ENCODE results near the gene PPP3CA. TPM values are rescaled to one million over a fixed set of nuclear protein-coding genes. Genes with fewer than 3 reads are reported as not detected.

PPP3CA gene
- total and polyA plus RNA-seq, 9 donors, result 19.4 to 47.9 (median 37.9) TPM

GRCh38 chr4:101339332-101339731 lies 8.0 kb downstream of the PPP3CA start:
- intact Hi-C loops (cut with DNase I), result no loop called here
- H3K9me3 ChIP-seq, result no peaks in the 10 kb centered on the region
- H3K36me3 ChIP-seq, result no peaks in the 10 kb centered on the region
- no peak overlapping the region for H3K27ac ChIP-seq
- DNase-seq, result no peak
- TF ChIP-seq POLR2A (IDR thresholded peaks at IDR 0.05) (no peak), EP300 (IDR thresholded peaks at IDR 0.05) (no peak), CTCF (IDR thresholded peaks at IDR 0.05) (no peak)
- 97 to 99% (median 98%) methylated on average over 2 of the region's 2 CpGs for WGBS, 3 donors
- H3K4me1 ChIP-seq (ENCODE audit: insufficient read depth), result peaks cover 1% of the 10 kb centered on the region
- H3K27me3 ChIP-seq, result no peaks in the 10 kb centered on the region
- H3K4me3 ChIP-seq, result no peak overlapping the region

DNA sequence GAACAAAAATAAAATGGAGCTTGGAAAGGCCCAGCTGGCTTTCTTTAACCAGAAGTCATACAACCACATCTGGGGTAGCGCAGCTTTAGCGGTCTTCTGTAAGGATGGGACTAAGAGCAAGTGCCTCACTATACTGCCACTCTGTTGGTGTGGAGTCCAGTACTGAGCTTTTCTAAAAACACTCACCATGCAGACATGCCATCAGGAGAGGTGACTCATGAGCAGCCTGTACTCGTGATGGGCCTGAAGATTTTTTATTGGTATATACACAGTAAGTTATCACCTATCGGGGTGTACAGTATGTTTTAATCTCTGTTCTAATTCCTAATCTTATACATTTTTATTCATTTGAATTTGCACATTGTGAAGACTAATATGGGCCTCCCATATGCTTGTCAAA lies 9.6 kb downstream of the PPP3CA start:
- intact Hi-C loops (cut with DNase I), result no loop called here
- TF ChIP-seq CTCF (IDR thresholded peaks at IDR 0.05), result no peak
- no peak for TF ChIP-seq EP300 (IDR thresholded peaks at IDR 0.05)
- H3K9me3 ChIP-seq, result no peaks in the 10 kb centered on the region
- DNase-seq, result no peak
- H3K4me1 ChIP-seq (ENCODE audit: insufficient read depth), result peaks cover 1% of the 10 kb centered on the region
- H3K27me3 ChIP-seq, result no peaks in the 10 kb centered on the region
- no peaks in the 10 kb centered on the region for H3K36me3 ChIP-seq
- H3K27ac ChIP-seq, result no peak overlapping the region
- H3K4me3 ChIP-seq, result no peak overlapping the region
- 86 to 90% (median 88%) methylated on average over 4 of the region's 4 CpGs for WGBS, 3 donors

DNA sequence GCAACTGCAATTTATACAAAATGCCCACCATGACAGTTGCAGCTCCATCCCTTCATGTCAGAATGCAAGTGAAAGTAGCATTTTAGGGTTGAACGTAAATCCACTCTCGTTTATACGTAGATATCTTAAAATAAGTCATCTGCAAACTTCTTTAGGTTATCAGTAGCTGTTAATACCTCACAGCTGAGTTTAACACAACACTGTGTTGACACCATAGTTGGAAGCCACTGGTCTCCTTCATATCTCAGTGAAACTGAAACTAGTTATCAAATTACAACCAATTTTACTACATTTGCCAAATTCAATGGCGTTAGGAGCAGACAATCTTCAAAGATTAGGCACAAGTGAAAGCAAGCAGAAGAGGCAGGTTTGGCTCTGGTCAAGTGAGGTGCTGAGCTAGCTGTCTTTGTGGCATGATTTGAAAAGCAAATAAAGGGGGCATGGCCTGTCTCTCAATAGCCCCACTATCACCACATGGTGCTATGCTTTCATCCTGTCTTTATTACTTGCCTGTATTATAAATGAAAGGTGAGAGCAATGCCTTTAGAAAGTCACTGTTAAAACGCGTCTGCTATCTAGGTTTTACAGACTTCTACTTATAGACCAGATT lies 12.3 kb downstream of the PPP3CA start:
- no peak for TF ChIP-seq POLR2A (IDR thresholded peaks at IDR 0.05)
- TF ChIP-seq EP300 (IDR thresholded peaks at IDR 0.05), result no peak
- TF ChIP-seq CTCF (IDR thresholded peaks at IDR 0.05), result no peak
- DNase-seq, result no peak
- 57 to 66% (median 63%) methylated on average over 6 of the region's 6 CpGs for WGBS, 3 donors
- H3K4me1 ChIP-seq (ENCODE audit: insufficient read depth), result peaks cover 1% of the 10 kb centered on the region
- H3K36me3 ChIP-seq, result no peaks in the 10 kb centered on the region
- no peaks in the 10 kb centered on the region for H3K9me3 ChIP-seq
- intact Hi-C loops (cut with DNase I), result no loop called here
- no peak overlapping the region for H3K4me3 ChIP-seq
- no peak overlapping the region for H3K27ac ChIP-seq
- no peaks in the 10 kb centered on the region for H3K27me3 ChIP-seq

GRCh38 chr4:101332424-101332823 lies 14.9 kb downstream of the PPP3CA start:
- Histone ChIP-seq H3K27ac (no peak overlapping the region), H3K36me3 (no peaks in the 10 kb centered on the region), H3K4me3 (no peak overlapping the region), H3K4me1 (ENCODE audit: insufficient read depth) (peaks cover 2% of the 10 kb centered on the region), H3K27me3 (no peaks in the 10 kb centered on the region), H3K9me3 (no peaks in the 10 kb centered on the region)
- TF ChIP-seq EP300 (IDR thresholded peaks at IDR 0.05), result no peak
- no peak for TF ChIP-seq CTCF (IDR thresholded peaks at IDR 0.05)
- TF ChIP-seq POLR2A (IDR thresholded peaks at IDR 0.05), result no peak
- WGBS, 3 donors, result 78 to 94% (median 82%) methylated on average over 4 of the region's 4 CpGs
- DNase-seq, result no peak
- intact Hi-C loops (cut with DNase I), result no loop called here
